Ovary (tissue), 9 donors: ENCODE measurements around the gene PIH1D1. TPM values are rescaled to one million over a fixed set of nuclear protein-coding genes. Genes with fewer than 3 reads are reported as not detected.
A peak's percentile ranks its signal among the peaks of the same experiment; 100 is the strongest.

Source experiments
- DNase-seq, 5 donors: peaks; one replicate each; pipeline ENCODE4 v3.0.0-alpha.2; 2019 to 2020
- H3K27ac ChIP-seq, 2 donors: fragments of 200-600 bp; one replicate each; pipeline versions ENCODE4 v1.5.1 to v1.8.0; 2019 to 2022
- H3K27me3 ChIP-seq: fragments of 200-600 bp; one replicate; pipeline ENCODE4 v1.8.0; 2022
- H3K36me3 ChIP-seq: fragments of 200-600 bp; sonication (generic); one replicate; pipeline ENCODE4 v1.5.1; 2019
- H3K4me1 ChIP-seq: one replicate; pipeline ENCODE4 v1.8.1; 2013; ENCODE audit warnings: mild to moderate bottlenecking, moderate library complexity; ENCODE audit not compliant: insufficient read depth
- H3K4me3 ChIP-seq: fragments of 200-600 bp; sonication (generic); one replicate; pipeline ENCODE4 v1.5.1; 2017
- H3K9me3 ChIP-seq, 2 donors: fragments of 200-600 bp in 1 of 2; sonication (generic) in 1 of 2; one replicate each; pipeline versions ENCODE4 v1.5.1 to v1.8.1; 2013 to 2019; ENCODE audit warnings: mild to moderate bottlenecking in 1 of 2, moderate library complexity in 1 of 2
- CTCF ChIP-seq, 3 donors: fragments of 450-650 bp in 2 of 3; fragments of 200-600 bp in 1 of 3; IDR thresholded peaks; one replicate each; pipeline versions ENCODE4 v1.5.1 to v1.8.0; 2016 to 2022; ENCODE audit warnings: antibody characterized with exemption in 3 of 3, mild to moderate bottlenecking in 1 of 3
- EP300 ChIP-seq: sonication (generic); formaldehyde crosslinking; IDR thresholded peaks from one replicate; pipeline ENCODE4 v1.6.1; 2017; ENCODE audit warnings: antibody characterized with exemption
- POLR2A ChIP-seq: fragments of 450-650 bp; IDR thresholded peaks from one replicate; pipeline ENCODE4 v1.6.1; 2017; ENCODE audit warnings: antibody characterized with exemption, mild to moderate bottlenecking, moderate library complexity
- WGBS, 3 donors: extraction: QIAGEN DNeasy Blood & Tissue Kit in 1 of 3; methylation state at CpG; one replicate each; pipeline versions ENCODE4 v1.1.5 to v1.1.7; 2013 to 2017; 5-methylcytosine and 5-hydroxymethylcytosine counted together
- intact Hi-C, 4 donors: fragments of 100-400 bp; cut with DNase I; formaldehyde crosslinking; loops; one replicate each; pipeline versions ENCODE4 v1.11.0 to v1.15.1; 2022 to 2023
- polyA plus RNA-seq, 2 donors: library from polyadenylated mRNA; stranded (reverse); fragments of 200-250 nt in 1 of 2; fragments of 350-450 nt in 1 of 2; fragmentation: Illumina TruSeq in 1 of 2; extraction: RNeasy Lipid Tissue Mini Kit (QIAGEN cat#74804) in 1 of 2; gene quantifications; one replicate each; pipeline ENCODE4 v1.2.3, GENCODE V29; 2013 to 2014
- total RNA-seq, 7 donors: library from RNA; depleted of rRNA in 2 of 7; stranded (reverse); fragments of >200 nt in 2 of 7; fragmentation: NEBNext Ultra II Directional in 3 of 7; extraction: Animal tissue kit (Norgen Biotek cat#: 25700) in 3 of 7; gene quantifications; one replicate each; pipeline versions ENCODE4 v1.1.0 to v1.2.4, GENCODE V29; 2016 to 2023
- donor health status: DM: no; HTN: no; CAD: no; lungs with moderate emphysema.
- donor health status: DM: no; HTN: no; CAD: no.
- donor health status: Bipolar disorder and iron deficiency.
- donor health status: DM: yes; HTN: yes; CAD: no.
- donor health status: DM: no; HTN: no; CAD: no.
- donor health status: DM: yes; HTN: yes; CAD: no.

PIH1D1 gene
- total and polyA plus RNA-seq, 9 donors, result 28.6 to 69.4 (median 58.5) TPM

GRCh38 chr19:49453757-49454240 lies 2.2 kb upstream of the PIH1D1 start:
- peak overlapping the region; percentile 86 to 95 for H3K27ac ChIP-seq
- 40 to 48% (median 41%) methylated on average over 10 of the region's 10 CpGs for WGBS, 3 donors

GRCh38 chr19:49453013-49453756 lies 1.6 kb upstream of the PIH1D1 start, which contains the start of gene ALDH16A1:
Gene ALDH16A1, plus strand, starts transcription at chr19:49453225. Its CDS starts 107 bp downstream, at chr19:49453332.
- intact Hi-C loops, result no loop called here
- H3K27me3 ChIP-seq, result no peaks in the 10 kb centered on the region
- DNase-seq, result peak; percentile 97 to 99 (median 98)
- no peaks in the 10 kb centered on the region for H3K36me3 ChIP-seq
- H3K9me3 ChIP-seq, result no peaks in the 10 kb centered on the region
- peak within 1 kb of the TSS; percentile 86 to 95 for H3K27ac ChIP-seq
- 0 to 1% (median 1%) methylated on average over 51 to 66 of the region's 66 CpGs for whole genome bisulfite sequencing, 3 donors
- TF ChIP-seq CTCF (IDR thresholded peaks at IDR 0.05) (peak in 1 of 3 donors; percentile 19), EP300 (no peak), POLR2A (peak; percentile 96)
- peak within 1 kb of the TSS; percentile 59 for H3K4me3 ChIP-seq
- no peaks in the 10 kb centered on the region for H3K4me1 ChIP-seq

More at GRCh38 chr19:49453757-49454240, 2.2 kb upstream of the PIH1D1 start:
- intact Hi-C loops, result no loop called here
- no peak for TF ChIP-seq EP300
- peak in 1 of 3 donors; percentile 4 for TF ChIP-seq CTCF (IDR thresholded peaks at IDR 0.05)
- TF ChIP-seq POLR2A, result no peak
- peak in 1 of 5 donors; percentile 48 for DNase-seq
- Histone ChIP-seq H3K27me3 (no peaks in the 10 kb centered on the region), H3K4me1 (no peaks in the 10 kb centered on the region), H3K36me3 (no peaks in the 10 kb centered on the region), H3K4me3 (peak overlapping the region; percentile 59), H3K9me3 (no peaks in the 10 kb centered on the region)

GRCh38 chr19:49450405-49450804 lies 1.2 kb downstream of the PIH1D1 start:
- Histone ChIP-seq H3K4me3 (no peak overlapping the region), H3K4me1 (no peaks in the 10 kb centered on the region), H3K27me3 (no peaks in the 10 kb centered on the region), H3K27ac (no peak overlapping the region), H3K9me3 (no peaks in the 10 kb centered on the region), H3K36me3 (no peaks in the 10 kb centered on the region)
- no peak for DNase-seq
- TF ChIP-seq CTCF (IDR thresholded peaks at IDR 0.05), result no peak
- 74 to 81% (median 77%) methylated on average over 7 of the region's 7 CpGs for WGBS, 3 donors
- intact Hi-C loops, result no loop called here

- intact Hi-C loops, result loop anchor here in 1 of 4 donors (10.0 kb wide), 1 partner anchor 84 kb away; the partner anchor contains the start of genes DKKL1 and TEAD2
- DNase-seq, result no peak
- WGBS, 3 donors, result 87 to 93% (median 88%) methylated on average over 6 of the region's 6 CpGs
Observed at GRCh38 chr19:49448432-49448786, 3.2 kb downstream of the PIH1D1 start.

More at GRCh38 chr19:49448432-49448786, 3.2 kb downstream of the PIH1D1 start:
- H3K36me3 ChIP-seq, result no peaks in the 10 kb centered on the region
- no peak overlapping the region for H3K27ac ChIP-seq
- H3K4me1 ChIP-seq, result no peaks in the 10 kb centered on the region
- no peaks in the 10 kb centered on the region for H3K27me3 ChIP-seq
- H3K4me3 ChIP-seq, result no peak overlapping the region
- no peaks in the 10 kb centered on the region for H3K9me3 ChIP-seq
- TF ChIP-seq CTCF (IDR thresholded peaks at IDR 0.05) (no peak), POLR2A (no peak), EP300 (no peak)
